Subcutaneous adipose tissue (tissue), 4 donors: ENCODE measurements around the gene BIN1. TPM values are rescaled to one million over a fixed set of nuclear protein-coding genes. Genes with fewer than 3 reads are reported as not detected.

Source experiments
- CTCF ChIP-seq: fragments of 450-650 bp; IDR thresholded peaks from one replicate; pipeline ENCODE4 v1.5.1; 2016; ENCODE audit warnings: low read depth, mild to moderate bottlenecking, control low read depth, antibody characterized with exemption, moderate library complexity
- total RNA-seq, 4 donors: library from RNA; depleted of rRNA; stranded (reverse); fragments of >200 nt; gene quantifications; one replicate each; pipeline ENCODE4 v1.1.0, GENCODE V29; 2016

Gene BIN1
- total RNA-seq, 4 donors from 2014 or later = 53.3 to 134 (median 55.4) TPM

- TF ChIP-seq CTCF = no peak
Observed at GRCh38 chr2:127139766-127140165, 32.8 kb upstream of the BIN1 start.

GRCh38 chr2:127138281-127138680 lies 31.3 kb upstream of the BIN1 start:
- TF ChIP-seq CTCF = no peak

GRCh38 chr2:127137741-127138140 lies 30.8 kb upstream of the BIN1 start:
- TF ChIP-seq CTCF = no peak

- no peak for TF ChIP-seq CTCF
Observed at GRCh38 chr2:127137225-127137624, 30.3 kb upstream of the BIN1 start.

GRCh38 chr2:127134833-127135830 lies 28.2 kb upstream of the BIN1 start:
- TF ChIP-seq CTCF = no peak

GRCh38 chr2:127134235-127134634 lies 27.3 kb upstream of the BIN1 start:
- no peak for TF ChIP-seq CTCF

- no peak for TF ChIP-seq CTCF
Observed at GRCh38 chr2:127133793-127134192, 26.8 kb upstream of the BIN1 start.
